SK-N-SH treated with all-trans-retinoic acid at 6 μM for 48 hours (cell line): ENCODE measurements around the gene SEPTIN6.

Experiments used
- CSDC2 ChIP-seq: fragments of 250-450 bp; sonication (Bioruptor Pico); IDR thresholded peaks from 2 replicates; pipeline ENCODE4 v1.5.0; 2020; ENCODE audit warnings: mild to moderate bottlenecking, moderate library complexity
- SNAI2 ChIP-seq: fragments of 250-450 bp; sonication (Bioruptor Pico); IDR thresholded peaks from 2 replicates; pipeline ENCODE4 v1.5.0; 2020; ENCODE audit warnings: mild to moderate bottlenecking, moderate library complexity
- TCF4 ChIP-seq: fragments of 250-450 bp; sonication (Bioruptor Pico); IDR thresholded peaks from 2 replicates; pipeline ENCODE4 v1.8.0; 2021; ENCODE audit warnings: mild to moderate bottlenecking, moderate library complexity, borderline replicate concordance
- ZC3H10 ChIP-seq: fragments of 250-450 bp; sonication (Bioruptor Pico); IDR thresholded peaks from 2 replicates; pipeline ENCODE4 v1.5.1; 2021; ENCODE audit warnings: mild to moderate bottlenecking, moderate library complexity
- ZFP3 ChIP-seq: fragments of 250-450 bp; sonication (Bioruptor Pico); IDR thresholded peaks from 2 replicates; pipeline ENCODE4 v1.5.0; 2020; ENCODE audit warnings: mild to moderate bottlenecking, moderate library complexity
- ZFP30 ChIP-seq: fragments of 450-650 bp; formaldehyde crosslinking; IDR thresholded peaks from 2 replicates; pipeline ENCODE4 v1.5.0; 2022; ENCODE audit warnings: mild to moderate bottlenecking, moderate library complexity
- ZNF565 ChIP-seq: fragments of 450-650 bp; formaldehyde crosslinking; conservative IDR thresholded peaks from 2 replicates; pipeline ENCODE4 v1.5.0; 2020; ENCODE audit warnings: low read depth, mild to moderate bottlenecking, moderate library complexity
- ZNF70 ChIP-seq: fragments of 450-650 bp; formaldehyde crosslinking; IDR thresholded peaks from 2 replicates; pipeline ENCODE4 v1.5.0; 2020; ENCODE audit warnings: mild to moderate bottlenecking, moderate library complexity
- ZNF8 ChIP-seq: fragments of 450-650 bp; formaldehyde crosslinking; IDR thresholded peaks from 2 replicates; pipeline ENCODE4 v1.5.0; 2020; ENCODE audit warnings: mild to moderate bottlenecking, moderate library complexity
- TF ChIP-seq, protein P1 (sequence below): fragments of 250-450 bp; sonication (Bioruptor Pico); IDR thresholded peaks from 2 replicates; pipeline ENCODE4 v1.8.0; 2020; ENCODE audit warnings: mild to moderate bottlenecking, moderate library complexity, borderline replicate concordance
- TF ChIP-seq, protein P2 (sequence below): fragments of 250-450 bp; sonication (Bioruptor Pico); IDR thresholded peaks from 2 replicates; pipeline ENCODE4 v1.5.1; 2020; ENCODE audit warnings: low read depth, mild to moderate bottlenecking, moderate library complexity

DNA sequence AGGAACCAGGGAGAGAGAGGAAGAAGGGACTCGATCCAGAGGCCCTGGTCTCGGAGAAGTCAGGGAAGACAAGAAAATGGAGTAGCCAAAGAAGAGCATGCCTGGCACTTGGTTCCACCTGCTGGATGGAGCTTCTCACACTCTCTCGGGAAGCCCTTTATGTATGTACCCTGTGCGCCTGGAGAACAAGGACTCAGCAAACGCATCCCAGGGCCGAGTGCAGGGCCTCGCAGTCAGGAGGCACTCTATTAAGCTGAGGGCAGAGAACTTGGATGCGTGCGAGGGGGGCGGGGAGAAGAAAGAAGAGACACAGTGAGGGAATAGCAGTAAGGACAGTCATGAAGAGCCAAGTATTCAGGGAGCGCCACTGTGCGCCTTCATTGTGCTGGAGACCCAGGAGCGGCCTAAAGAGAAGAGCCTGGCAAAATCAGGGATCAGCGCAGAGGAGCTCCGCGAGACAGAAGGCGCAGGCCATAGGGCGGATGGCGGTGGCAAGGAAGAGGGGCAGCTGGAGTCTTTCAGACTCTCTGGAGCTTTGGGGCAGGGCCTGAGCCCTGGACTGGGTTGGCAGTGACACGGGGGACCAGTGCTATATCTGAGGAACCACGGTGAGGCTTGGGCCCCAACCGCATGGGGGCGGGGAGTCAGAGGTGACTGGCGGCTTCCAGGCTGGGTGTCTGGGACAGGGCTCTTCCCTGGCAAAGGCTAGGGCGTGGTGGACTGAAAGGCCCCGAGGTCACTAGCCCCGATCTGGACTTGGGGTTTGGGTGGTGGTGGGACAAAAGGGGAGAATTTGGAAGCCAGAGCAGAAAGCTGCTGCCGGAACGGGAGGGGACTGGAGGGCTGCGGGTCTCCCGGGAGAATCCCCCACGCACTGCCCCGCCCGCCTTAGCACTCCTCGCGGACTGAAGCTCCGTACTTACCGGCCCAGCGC, 1.9 kb upstream of the SEPTIN6 start:
- no peak for TF ChIP-seq ZNF70
- no peak for TF ChIP-seq ZFP3 (CRISPR knock-in tag)
- no peak for TF ChIP-seq TCF4 (CRISPR knock-in tag)
- TF ChIP-seq, protein P1, sequence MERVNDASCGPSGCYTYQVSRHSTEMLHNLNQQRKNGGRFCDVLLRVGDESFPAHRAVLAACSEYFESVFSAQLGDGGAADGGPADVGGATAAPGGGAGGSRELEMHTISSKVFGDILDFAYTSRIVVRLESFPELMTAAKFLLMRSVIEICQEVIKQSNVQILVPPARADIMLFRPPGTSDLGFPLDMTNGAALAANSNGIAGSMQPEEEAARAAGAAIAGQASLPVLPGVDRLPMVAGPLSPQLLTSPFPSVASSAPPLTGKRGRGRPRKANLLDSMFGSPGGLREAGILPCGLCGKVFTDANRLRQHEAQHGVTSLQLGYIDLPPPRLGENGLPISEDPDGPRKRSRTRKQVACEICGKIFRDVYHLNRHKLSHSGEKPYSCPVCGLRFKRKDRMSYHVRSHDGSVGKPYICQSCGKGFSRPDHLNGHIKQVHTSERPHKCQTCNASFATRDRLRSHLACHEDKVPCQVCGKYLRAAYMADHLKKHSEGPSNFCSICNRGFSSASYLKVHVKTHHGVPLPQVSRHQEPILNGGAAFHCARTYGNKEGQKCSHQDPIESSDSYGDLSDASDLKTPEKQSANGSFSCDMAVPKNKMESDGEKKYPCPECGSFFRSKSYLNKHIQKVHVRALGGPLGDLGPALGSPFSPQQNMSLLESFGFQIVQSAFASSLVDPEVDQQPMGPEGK = no peak
- TF ChIP-seq ZC3H10 = no peak
- no peak for TF ChIP-seq SNAI2 (CRISPR knock-in tag)
- TF ChIP-seq CSDC2 = no peak
- no peak for TF ChIP-seq ZFP30
- TF ChIP-seq ZNF8 = no peak
- TF ChIP-seq, protein P2, sequence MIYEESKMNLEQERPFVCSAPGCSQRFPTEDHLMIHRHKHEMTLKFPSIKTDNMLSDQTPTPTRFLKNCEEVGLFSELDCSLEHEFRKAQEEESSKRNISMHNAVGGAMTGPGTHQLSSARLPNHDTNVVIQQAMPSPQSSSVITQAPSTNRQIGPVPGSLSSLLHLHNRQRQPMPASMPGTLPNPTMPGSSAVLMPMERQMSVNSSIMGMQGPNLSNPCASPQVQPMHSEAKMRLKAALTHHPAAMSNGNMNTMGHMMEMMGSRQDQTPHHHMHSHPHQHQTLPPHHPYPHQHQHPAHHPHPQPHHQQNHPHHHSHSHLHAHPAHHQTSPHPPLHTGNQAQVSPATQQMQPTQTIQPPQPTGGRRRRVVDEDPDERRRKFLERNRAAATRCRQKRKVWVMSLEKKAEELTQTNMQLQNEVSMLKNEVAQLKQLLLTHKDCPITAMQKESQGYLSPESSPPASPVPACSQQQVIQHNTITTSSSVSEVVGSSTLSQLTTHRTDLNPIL = no peak
- TF ChIP-seq ZNF565 (CRISPR knock-in tag) = no peak
